Type B pancreatic cell (in vitro differentiated cells): ENCODE data around the gene DOCK1. TPM values are rescaled to one million over a fixed set of nuclear protein-coding genes. Genes with fewer than 3 reads are reported as not detected.

Experiments
- DNase-seq: peaks from one replicate; pipeline ENCODE4 v3.0.0; 2021; ENCODE audit warnings: mixed read lengths; ENCODE audit not compliant: unreplicated experiment; ENCODE audit errors: extremely low spot score
- H3K27ac Mint-ChIP-seq: 2 replicates; pipeline ENCODE4 v1.8.0; 2021; ENCODE audit warnings: mild to moderate bottlenecking, mixed read lengths
- H3K27me3 Mint-ChIP-seq: 2 replicates; pipeline ENCODE4 v1.8.0; 2021; ENCODE audit warnings: mixed read lengths
- H3K36me3 Mint-ChIP-seq: 2 replicates; pipeline ENCODE4 v1.8.0; 2021; ENCODE audit warnings: mixed read lengths
- H3K4me1 Mint-ChIP-seq: one replicate; pipeline ENCODE4 v1.8.0; 2021; ENCODE audit warnings: mixed read lengths; ENCODE audit not compliant: unreplicated experiment
- H3K4me3 Mint-ChIP-seq: 2 replicates; pipeline ENCODE4 v1.8.0; 2021; ENCODE audit warnings: mild to moderate bottlenecking, mixed read lengths
- H3K9me3 Mint-ChIP-seq: 2 replicates; pipeline ENCODE4 v1.8.0; 2021; ENCODE audit warnings: mixed read lengths
- CTCF ChIP-seq: fragments of 200-600 bp; sonication (generic); conservative IDR thresholded peaks from 2 replicates; pipeline ENCODE4 v1.5.0; 2021; ENCODE audit warnings: antibody characterized with exemption, mild to moderate bottlenecking
- total RNA-seq: library from RNA; stranded (reverse); gene quantifications from 2 replicates; pipeline ENCODE4 v1.2.1, GENCODE V29; 2021; ENCODE audit warnings: low replicate concordance

The DOCK1 gene
- total RNA-seq, 1 donor from 2014 or later = 67.4 TPM

- H3K4me1 Mint-ChIP-seq = peaks cover 27% of the 10 kb centered on the region
- H3K36me3 Mint-ChIP-seq = no peaks in the 10 kb centered on the region
- no peak for DNase-seq
- TF ChIP-seq CTCF = no peak
- H3K9me3 Mint-ChIP-seq = no peaks in the 10 kb centered on the region
- peak overlapping the region; percentile 31 for H3K4me3 Mint-ChIP-seq
- H3K27me3 Mint-ChIP-seq = no peaks in the 10 kb centered on the region
- peak overlapping the region; percentile 41 for H3K27ac Mint-ChIP-seq
These were observed 244.4 kb downstream of the DOCK1 start for GRCh38 chr10:127149501-127150081.

GRCh38 chr10:127150136-127150535 is 244.9 kb downstream of the DOCK1 start:
- TF ChIP-seq CTCF = no peak
- Mint-ChIP-seq H3K4me3 (no peak overlapping the region), H3K27me3 (no peaks in the 10 kb centered on the region), H3K9me3 (no peaks in the 10 kb centered on the region), H3K27ac (no peak overlapping the region), H3K4me1 (peaks cover 27% of the 10 kb centered on the region), H3K36me3 (no peaks in the 10 kb centered on the region)
- no peak for DNase-seq

GRCh38 chr10:127151541-127151940 is 246.3 kb downstream of the DOCK1 start:
- Mint-ChIP-seq H3K27me3 (no peaks in the 10 kb centered on the region), H3K4me1 (peaks cover 27% of the 10 kb centered on the region), H3K4me3 (no peak overlapping the region), H3K9me3 (no peaks in the 10 kb centered on the region), H3K36me3 (no peaks in the 10 kb centered on the region), H3K27ac (no peak overlapping the region)
- DNase-seq = no peak
- TF ChIP-seq CTCF = no peak

- no peaks in the 10 kb centered on the region for H3K9me3 Mint-ChIP-seq
- H3K4me1 Mint-ChIP-seq = peaks cover 27% of the 10 kb centered on the region
- no peak overlapping the region for H3K4me3 Mint-ChIP-seq
- TF ChIP-seq CTCF = no peak
- H3K27ac Mint-ChIP-seq = no peak overlapping the region
- DNase-seq = no peak
- H3K36me3 Mint-ChIP-seq = no peaks in the 10 kb centered on the region
- no peaks in the 10 kb centered on the region for H3K27me3 Mint-ChIP-seq
These were observed 246.9 kb downstream of the DOCK1 start for GRCh38 chr10:127151981-127152699.

GRCh38 chr10:127153181-127153580 is 248.0 kb downstream of the DOCK1 start:
- peaks cover 24% of the 10 kb centered on the region for H3K4me1 Mint-ChIP-seq

More at GRCh38 chr10:127153181-127153580, 248.0 kb downstream of the DOCK1 start:
- Mint-ChIP-seq H3K27me3 (no peaks in the 10 kb centered on the region), H3K4me3 (no peak overlapping the region), H3K9me3 (no peaks in the 10 kb centered on the region), H3K36me3 (no peaks in the 10 kb centered on the region), H3K27ac (no peak overlapping the region)
- DNase-seq = no peak
- no peak for TF ChIP-seq CTCF
